Measurements from ENCODE around the gene CBR4. TPM values are rescaled to one million over a fixed set of nuclear protein-coding genes. Genes with fewer than 3 reads are reported as not detected.

CBR4 gene
- polyA plus RNA-seq, 1 experiment, result 1.7 TPM

DNA sequence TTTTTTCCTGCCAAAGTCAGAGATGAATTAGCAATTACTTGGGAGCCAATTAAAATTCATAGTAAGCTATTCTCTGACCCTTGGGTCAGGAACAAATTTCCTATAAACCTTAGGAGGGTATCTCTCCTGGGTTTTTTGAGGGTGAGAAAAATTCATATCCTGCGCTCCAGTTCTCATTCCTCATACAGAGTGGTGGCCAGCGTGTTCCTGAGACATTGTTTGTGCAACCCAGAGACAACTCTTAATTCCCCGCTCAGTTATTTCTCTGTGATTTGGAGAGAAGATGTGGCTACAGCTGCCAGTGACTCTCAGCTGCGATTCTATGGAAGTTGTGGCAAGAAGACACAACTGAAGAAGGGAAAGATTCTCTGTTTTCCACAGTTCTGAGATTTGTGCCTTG, 37.9 kb upstream of the CBR4 start:
- CTCF ChIA-PET, result interaction anchor here (0.7 to 0.8 kb wide), 2 partner anchors 147 to 438 kb away, joined by 3 to 4 read pairs; no protein-coding TSS in a partner anchor
- POLR2A ChIA-PET, result no interaction called here

DNA sequence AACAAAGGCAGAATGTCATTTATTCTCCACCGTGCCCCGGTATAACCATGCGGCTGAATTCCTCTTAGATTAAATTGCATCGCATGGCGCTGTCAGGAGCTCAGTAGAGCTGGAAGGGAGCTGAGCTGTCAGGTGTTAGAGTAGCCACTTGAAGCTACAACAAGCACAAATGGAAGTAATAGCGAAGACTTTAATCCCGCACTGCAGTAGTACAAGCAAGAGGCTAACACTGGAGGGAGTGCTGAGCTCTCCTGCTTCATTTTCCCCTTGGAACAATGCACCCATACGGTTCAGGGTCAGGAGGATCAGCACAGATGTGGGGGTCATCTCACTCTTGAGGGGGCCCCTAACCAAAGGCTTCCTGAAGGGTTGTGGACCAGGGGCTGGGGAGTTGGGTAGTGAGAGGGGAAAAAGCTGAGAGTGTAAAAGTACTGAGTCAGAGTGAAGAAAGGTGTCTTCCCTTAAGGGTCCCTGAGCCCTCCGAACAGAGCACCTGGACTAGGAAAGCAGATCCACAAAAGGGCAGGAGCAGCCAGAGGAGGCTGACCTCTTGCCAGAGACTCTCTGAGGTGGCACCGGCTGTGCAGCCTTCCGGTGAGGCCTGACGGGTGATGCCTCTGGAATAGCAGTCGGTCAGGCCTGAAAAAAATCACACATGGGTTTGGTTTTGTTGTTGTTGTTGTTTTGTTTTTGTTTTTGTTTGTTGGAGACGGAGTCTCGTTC, 36.0 kb upstream of the CBR4 start:
- Histone ChIP-seq H3K36me3 (ENCODE audit: control insufficient read depth, insufficient read depth, low read length) (no peaks in the 10 kb centered on the region), H3K4me3 (ENCODE audit: low read depth, low read length) (no peak overlapping the region), H3K27me3 (ENCODE audit: control insufficient read depth, insufficient read depth, low read length) (no peaks in the 10 kb centered on the region)
- no peak for DNase-seq (ENCODE audit: low read depth)
- POLR2A ChIA-PET, result no interaction called here
- CTCF ChIA-PET, result no interaction called here
- 0 out of 2 replicates have a peak, but pooled peaks have one; percentile 10 for TF ChIP-seq CTCF (IDR thresholded peaks at IDR 0.05; ENCODE audit: insufficient read depth, low read depth, low read length)

More for the DNA sequence above, 37.9 kb upstream of the CBR4 start:
- no peak for TF ChIP-seq CTCF (IDR thresholded peaks at IDR 0.05; ENCODE audit: insufficient read depth, low read depth, low read length)
- H3K27me3 ChIP-seq (ENCODE audit: control insufficient read depth, insufficient read depth, low read length), result no peaks in the 10 kb centered on the region
- no peaks in the 10 kb centered on the region for H3K36me3 ChIP-seq (ENCODE audit: control insufficient read depth, insufficient read depth, low read length)
- no peak overlapping the region for H3K4me3 ChIP-seq (ENCODE audit: low read depth, low read length)
- no peak for DNase-seq (ENCODE audit: low read depth)

DNA sequence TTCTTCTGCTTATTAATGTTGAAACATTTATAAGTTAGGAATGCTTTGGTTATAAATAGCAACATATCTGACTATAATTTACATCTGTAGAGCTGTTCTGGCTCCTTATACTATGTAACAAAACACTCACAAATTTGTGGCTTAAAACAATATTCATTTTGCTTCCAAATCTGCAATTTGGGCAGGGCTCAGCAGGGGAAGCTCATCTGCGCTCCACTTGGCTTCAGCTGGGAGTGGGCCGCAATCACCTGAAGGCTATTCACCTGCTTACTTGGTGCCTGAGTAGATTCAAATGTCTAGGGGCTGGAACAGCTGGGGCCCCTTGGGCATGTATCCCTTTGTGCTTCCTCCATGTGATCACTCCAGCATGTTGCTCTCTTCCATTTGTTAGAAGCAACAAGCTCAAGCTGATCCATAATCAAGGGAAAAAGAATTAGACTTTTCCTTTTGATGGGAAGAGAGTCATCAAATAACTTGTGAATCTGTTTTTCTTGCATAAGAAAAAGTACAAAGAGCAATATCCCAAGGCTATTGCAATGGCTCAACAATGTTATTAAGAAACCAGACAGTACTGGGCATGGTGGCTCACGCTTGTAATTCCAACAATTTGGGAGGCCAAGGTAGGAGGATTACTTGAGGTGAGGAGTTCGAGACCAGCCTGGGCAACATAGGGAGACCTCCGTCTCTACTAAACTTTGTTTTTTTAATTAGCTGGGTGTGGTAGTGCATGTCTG, 34.8 kb upstream of the CBR4 start:
- DNase-seq (ENCODE audit: low read depth), result no peak
- no peak overlapping the region for H3K4me3 ChIP-seq (ENCODE audit: low read depth, low read length)
- no peaks in the 10 kb centered on the region for H3K27me3 ChIP-seq (ENCODE audit: control insufficient read depth, insufficient read depth, low read length)
- TF ChIP-seq CTCF (IDR thresholded peaks at IDR 0.05; ENCODE audit: insufficient read depth, low read depth, low read length), result no peak
- H3K36me3 ChIP-seq (ENCODE audit: control insufficient read depth, insufficient read depth, low read length), result no peaks in the 10 kb centered on the region
- POLR2A ChIA-PET, result no interaction called here
- CTCF ChIA-PET, result interaction anchor here (1.2 kb wide), 1 partner anchor 13 kb away, joined by 3 read pairs; no protein-coding TSS in a partner anchor

DNA sequence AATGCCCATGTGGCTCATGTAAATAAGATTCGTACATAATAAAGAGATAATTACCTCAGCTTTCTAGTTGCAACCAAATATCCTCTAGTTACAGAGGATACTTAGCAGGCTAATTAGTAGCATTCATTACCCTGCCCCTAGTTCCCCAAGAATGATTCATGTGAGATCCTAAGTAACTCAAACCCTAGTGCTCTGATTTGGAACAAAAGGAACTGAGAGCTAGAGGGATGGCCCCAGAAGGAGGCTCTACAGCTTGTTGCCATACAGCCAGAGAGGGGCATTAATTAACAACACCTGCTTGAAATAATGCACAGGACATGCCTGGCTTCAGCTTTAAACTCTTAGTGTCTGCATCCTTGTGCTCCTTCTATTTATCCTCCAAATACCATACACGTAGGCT, 32.6 kb upstream of the CBR4 start:
- TF ChIP-seq CTCF (IDR thresholded peaks at IDR 0.05; ENCODE audit: insufficient read depth, low read depth, low read length), result no peak
- no peaks in the 10 kb centered on the region for H3K27me3 ChIP-seq (ENCODE audit: control insufficient read depth, insufficient read depth, low read length)
- DNase-seq (ENCODE audit: low read depth), result no peak
- no peaks in the 10 kb centered on the region for H3K36me3 ChIP-seq (ENCODE audit: control insufficient read depth, insufficient read depth, low read length)
- ChIA-PET CTCF (interaction anchor here (0.7 to 0.9 kb wide), 2 partner anchors 16 to 26 kb away, joined by 3 read pairs; no protein-coding TSS in a partner anchor), POLR2A (no interaction called here)
- H3K4me3 ChIP-seq (ENCODE audit: low read depth, low read length), result no peak overlapping the region

DNA sequence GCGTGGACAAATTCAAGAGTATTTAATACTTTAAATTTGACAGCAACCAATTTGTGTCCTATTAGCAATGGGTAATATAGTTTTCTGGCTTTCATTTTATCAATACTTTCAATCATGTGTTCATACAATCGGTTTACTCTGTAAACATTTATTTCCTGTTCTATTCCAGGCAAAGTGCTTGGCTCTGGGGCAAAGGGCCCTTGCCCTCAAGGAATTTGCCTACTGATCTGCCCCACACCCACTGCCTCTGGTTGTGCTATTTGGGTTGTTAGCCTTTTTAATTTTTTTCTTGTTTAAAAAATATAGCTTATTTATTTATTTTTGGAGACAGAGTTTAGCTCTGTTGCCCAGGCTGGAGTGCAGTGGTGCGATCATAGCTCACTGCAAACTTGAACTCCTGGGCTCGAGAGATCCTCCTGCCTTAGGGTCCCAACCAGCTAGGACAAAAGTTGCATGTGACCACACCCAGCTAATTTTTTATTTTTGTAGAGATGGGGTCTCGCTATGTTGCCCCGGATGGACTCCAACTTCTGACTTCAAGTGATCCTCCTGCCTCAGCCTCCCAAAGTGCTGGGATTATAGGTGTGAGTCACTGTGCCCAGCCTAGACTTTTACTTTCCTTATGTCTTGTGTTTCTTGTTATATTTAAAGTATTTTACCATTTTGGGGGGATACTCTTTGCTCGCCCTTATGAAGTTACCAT, 30.7 kb upstream of the CBR4 start:
- POLR2A ChIA-PET, result no interaction called here
- Histone ChIP-seq H3K4me3 (ENCODE audit: low read depth, low read length) (no peak overlapping the region), H3K27me3 (ENCODE audit: control insufficient read depth, insufficient read depth, low read length) (no peaks in the 10 kb centered on the region), H3K36me3 (ENCODE audit: control insufficient read depth, insufficient read depth, low read length) (no peaks in the 10 kb centered on the region)
- TF ChIP-seq CTCF (IDR thresholded peaks at IDR 0.05; ENCODE audit: insufficient read depth, low read depth, low read length), result no peak
- DNase-seq (ENCODE audit: low read depth), result no peak
- CTCF ChIA-PET, result interaction anchor here (0.9 kb wide), 1 partner anchor 16 kb away, joined by 5 read pairs; no protein-coding TSS in a partner anchor

All from BJ (cell line).